Endothelial cell (in vitro differentiated cells): ENCODE results near the gene RPL7A. TPM values are rescaled to one million over a fixed set of nuclear protein-coding genes. Genes with fewer than 3 reads are reported as not detected.
A peak's percentile ranks its signal among the peaks of the same experiment; 100 is the strongest.
"Not testable (repeated sequence)": the region's sequence is repeated elsewhere in the genome, so short reads cannot be mapped to it uniquely, and the experiment has no call there.

Experiments used
- DNase-seq: peaks from one replicate; pipeline ENCODE4 v3.0.0; 2021; ENCODE audit warnings: low spot score
- H3K27ac Mint-ChIP-seq: one replicate; pipeline ENCODE4 v1.8.0; 2021; ENCODE audit warnings: mixed read lengths, inconsistent platforms; ENCODE audit not compliant: unreplicated experiment
- H3K27me3 Mint-ChIP-seq: one replicate; pipeline ENCODE4 v1.8.0; 2021; ENCODE audit warnings: mild to moderate bottlenecking, moderate library complexity, mixed read lengths, inconsistent platforms; ENCODE audit not compliant: unreplicated experiment
- H3K36me3 Mint-ChIP-seq: one replicate; pipeline ENCODE4 v1.8.0; 2021; ENCODE audit warnings: mild to moderate bottlenecking, low read depth, mixed read lengths, inconsistent platforms; ENCODE audit not compliant: unreplicated experiment
- H3K4me1 Mint-ChIP-seq: one replicate; pipeline ENCODE4 v1.8.0; 2021; ENCODE audit warnings: mild to moderate bottlenecking, mixed read lengths, inconsistent platforms; ENCODE audit not compliant: unreplicated experiment
- H3K4me3 Mint-ChIP-seq: one replicate; pipeline ENCODE4 v1.8.0; 2021; ENCODE audit warnings: mild to moderate bottlenecking, mixed read lengths, inconsistent platforms; ENCODE audit not compliant: unreplicated experiment
- H3K9me3 Mint-ChIP-seq: one replicate; pipeline ENCODE4 v1.8.0; 2021; ENCODE audit warnings: mixed read lengths, inconsistent platforms; ENCODE audit not compliant: unreplicated experiment
- long read RNA-seq: library from polyadenylated mRNA; unstranded; transcript quantifications from one replicate; pipeline ENCODE4 v2.0.0, GENCODE V29; 2020; ENCODE audit not compliant: unreplicated experiment
- total RNA-seq: library from RNA; stranded (reverse); fragmentation: NEBNext Ultra II Directional; extraction: Animal tissue kit (Norgen Biotek cat#: 25700); gene quantifications from one replicate; pipeline ENCODE4 v1.2.1, GENCODE V29; 2021; ENCODE audit not compliant: unreplicated experiment
- TF ChIP-seq, protein P1 (sequence below): fragments of 200-600 bp; sonication (generic); IDR thresholded peaks from one replicate; pipeline ENCODE4 v1.5.0; 2021; ENCODE audit warnings: antibody characterized with exemption; ENCODE audit not compliant: unreplicated experiment

Gene RPL7A
- 2,006 TPM for total RNA-seq
- long read RNA-seq, transcript RPL7A-202 (8 exons, 891 nt) = major isoform, 537 of 1,213 reads
- long read RNA-seq, partial matches to known transcripts = 661 of 1,213 reads
- long read RNA-seq, other reads (novel, unspliced or antisense) = 12 of 1,213 reads

DNA sequence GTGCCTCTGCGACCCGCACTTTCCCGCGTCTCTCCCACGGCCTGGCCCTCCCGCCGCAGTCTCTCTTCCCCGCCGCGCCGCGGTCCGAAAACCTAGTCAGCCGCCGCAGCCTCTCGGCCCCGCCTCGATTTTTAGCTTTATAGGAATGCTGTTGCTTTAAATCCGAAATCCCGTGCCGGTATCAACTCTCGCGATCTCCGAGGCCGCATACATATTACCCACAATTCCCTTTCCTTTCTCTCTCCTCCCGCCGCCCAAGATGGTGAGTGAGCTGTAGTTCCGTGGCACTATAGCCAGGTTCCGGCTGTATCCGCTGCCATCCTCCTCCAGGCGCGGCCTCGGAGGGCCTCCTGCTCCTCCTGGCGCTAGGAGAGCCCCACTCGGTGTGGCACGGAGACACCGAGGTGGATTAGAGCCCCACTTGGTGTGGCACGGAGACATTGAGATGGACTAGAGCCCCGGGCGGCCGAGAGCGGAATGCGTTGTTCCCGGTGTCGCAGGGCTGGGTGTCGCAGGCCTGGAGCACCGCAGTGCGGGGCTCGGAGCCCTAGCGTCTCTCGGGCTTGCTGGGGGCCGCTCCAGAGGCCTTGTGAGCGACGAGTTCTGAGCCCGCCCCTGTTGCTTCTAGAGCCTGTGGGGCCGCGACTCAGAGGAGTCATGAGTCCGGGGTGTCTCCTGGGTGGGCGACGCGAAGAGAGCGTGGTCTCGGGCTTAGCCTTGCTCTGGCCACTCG, at the start of gene RPL7A, which contains the start of gene MED22:
Gene RPL7A, plus strand, starts transcription at position 234 of the 733 bp plus-strand sequence. Its CDS starts 26 bp downstream, at position 260.
Gene MED22, minus strand, starts transcription at position 147 of the 733 bp plus-strand sequence. CDS start 1,469 bp downstream, outside the sequence.
- Mint-ChIP-seq H3K4me3 (peak within 1 kb of the TSS; percentile 99), H3K27me3 (peaks cover 15% of the 10 kb centered on the region), H3K9me3 (no peaks in the 10 kb centered on the region), H3K36me3 (peaks cover 39% of the 10 kb centered on the region), H3K27ac (peak within 1 kb of the TSS; percentile 97), H3K4me1 (peaks cover 22% of the 10 kb centered on the region)
- peak; percentile 85 for DNase-seq
- TF ChIP-seq, protein P1, sequence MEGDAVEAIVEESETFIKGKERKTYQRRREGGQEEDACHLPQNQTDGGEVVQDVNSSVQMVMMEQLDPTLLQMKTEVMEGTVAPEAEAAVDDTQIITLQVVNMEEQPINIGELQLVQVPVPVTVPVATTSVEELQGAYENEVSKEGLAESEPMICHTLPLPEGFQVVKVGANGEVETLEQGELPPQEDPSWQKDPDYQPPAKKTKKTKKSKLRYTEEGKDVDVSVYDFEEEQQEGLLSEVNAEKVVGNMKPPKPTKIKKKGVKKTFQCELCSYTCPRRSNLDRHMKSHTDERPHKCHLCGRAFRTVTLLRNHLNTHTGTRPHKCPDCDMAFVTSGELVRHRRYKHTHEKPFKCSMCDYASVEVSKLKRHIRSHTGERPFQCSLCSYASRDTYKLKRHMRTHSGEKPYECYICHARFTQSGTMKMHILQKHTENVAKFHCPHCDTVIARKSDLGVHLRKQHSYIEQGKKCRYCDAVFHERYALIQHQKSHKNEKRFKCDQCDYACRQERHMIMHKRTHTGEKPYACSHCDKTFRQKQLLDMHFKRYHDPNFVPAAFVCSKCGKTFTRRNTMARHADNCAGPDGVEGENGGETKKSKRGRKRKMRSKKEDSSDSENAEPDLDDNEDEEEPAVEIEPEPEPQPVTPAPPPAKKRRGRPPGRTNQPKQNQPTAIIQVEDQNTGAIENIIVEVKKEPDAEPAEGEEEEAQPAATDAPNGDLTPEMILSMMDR = no peak

DNA sequence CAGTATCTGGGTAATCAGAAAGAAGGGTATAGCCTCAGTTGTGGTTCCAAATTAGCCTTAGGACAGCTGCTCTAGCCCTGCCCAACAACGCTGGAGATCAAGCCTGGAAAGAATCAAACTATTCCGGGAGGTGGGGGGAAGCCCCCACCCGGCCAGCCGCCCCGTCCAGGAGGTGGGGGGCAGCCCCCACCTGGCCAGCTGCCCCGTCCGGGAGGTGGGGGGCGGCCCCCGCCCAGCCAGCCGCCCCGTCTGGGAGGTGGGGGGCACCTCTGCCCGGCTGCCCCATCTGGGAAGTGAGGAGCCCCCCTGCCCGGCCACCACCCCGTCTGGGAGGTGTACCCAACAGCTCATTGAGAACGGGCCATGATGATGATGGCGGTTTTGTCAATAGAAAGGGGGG, 48.0 kb upstream of the RPL7A start:
- not testable (repeated sequence) for H3K4me3 Mint-ChIP-seq, H3K4me1 Mint-ChIP-seq, H3K27ac Mint-ChIP-seq, DNase-seq, H3K36me3 Mint-ChIP-seq, H3K27me3 Mint-ChIP-seq, H3K9me3 Mint-ChIP-seq

DNA sequence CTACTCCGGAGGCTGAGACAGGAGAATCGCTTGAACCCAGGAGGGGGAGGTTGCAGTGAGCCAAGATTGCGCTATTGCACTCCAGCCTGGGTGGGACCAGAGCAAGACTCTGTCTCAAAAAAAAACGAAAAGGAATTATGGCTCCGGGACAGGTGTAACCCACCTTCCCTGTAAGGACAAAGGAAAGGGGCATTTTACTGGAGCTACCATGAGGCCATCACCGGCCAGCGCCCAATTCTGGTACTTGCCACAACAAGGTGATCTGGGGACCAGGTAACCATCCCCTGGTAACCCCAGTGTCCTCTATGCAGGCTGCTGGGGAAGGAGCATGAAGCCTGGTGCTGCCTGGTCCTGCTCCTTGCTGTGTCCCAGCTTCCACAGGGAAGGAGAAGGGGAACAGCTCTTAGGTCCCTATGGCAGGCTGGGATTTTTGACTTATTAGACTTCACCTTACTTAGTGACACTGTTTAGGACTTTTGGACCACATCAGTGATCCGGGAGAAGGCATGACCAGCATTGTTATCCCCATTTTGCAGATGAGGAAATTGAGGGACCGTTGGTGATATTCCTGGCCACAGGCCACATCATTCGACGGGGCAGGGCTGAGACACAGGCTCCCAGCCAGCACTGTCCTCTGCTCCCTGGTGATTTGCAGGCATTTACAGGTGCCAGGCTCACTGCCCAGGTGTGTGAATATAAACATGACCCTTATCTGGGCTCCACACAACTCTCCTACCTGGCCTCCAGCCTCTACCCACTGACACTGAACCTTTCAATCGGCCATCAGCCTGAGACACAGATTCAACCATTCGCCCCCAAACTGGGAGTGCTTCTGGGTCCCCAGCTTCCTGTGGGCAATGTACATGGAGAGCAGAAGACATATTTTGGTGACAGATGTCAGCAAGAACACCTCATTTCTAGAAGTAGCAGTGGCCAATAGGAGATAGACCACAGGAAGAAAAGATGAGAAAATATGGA, 46.5 kb upstream of the RPL7A start:
- no peak for DNase-seq
- no peak overlapping the region for H3K4me3 Mint-ChIP-seq
- TF ChIP-seq, protein P1 = no peak
- H3K27me3 Mint-ChIP-seq = peaks cover 1% of the 10 kb centered on the region
- H3K27ac Mint-ChIP-seq = no peak overlapping the region
- H3K4me1 Mint-ChIP-seq = no peaks in the 10 kb centered on the region
- H3K9me3 Mint-ChIP-seq = no peaks in the 10 kb centered on the region
- no peaks in the 10 kb centered on the region for H3K36me3 Mint-ChIP-seq

DNA sequence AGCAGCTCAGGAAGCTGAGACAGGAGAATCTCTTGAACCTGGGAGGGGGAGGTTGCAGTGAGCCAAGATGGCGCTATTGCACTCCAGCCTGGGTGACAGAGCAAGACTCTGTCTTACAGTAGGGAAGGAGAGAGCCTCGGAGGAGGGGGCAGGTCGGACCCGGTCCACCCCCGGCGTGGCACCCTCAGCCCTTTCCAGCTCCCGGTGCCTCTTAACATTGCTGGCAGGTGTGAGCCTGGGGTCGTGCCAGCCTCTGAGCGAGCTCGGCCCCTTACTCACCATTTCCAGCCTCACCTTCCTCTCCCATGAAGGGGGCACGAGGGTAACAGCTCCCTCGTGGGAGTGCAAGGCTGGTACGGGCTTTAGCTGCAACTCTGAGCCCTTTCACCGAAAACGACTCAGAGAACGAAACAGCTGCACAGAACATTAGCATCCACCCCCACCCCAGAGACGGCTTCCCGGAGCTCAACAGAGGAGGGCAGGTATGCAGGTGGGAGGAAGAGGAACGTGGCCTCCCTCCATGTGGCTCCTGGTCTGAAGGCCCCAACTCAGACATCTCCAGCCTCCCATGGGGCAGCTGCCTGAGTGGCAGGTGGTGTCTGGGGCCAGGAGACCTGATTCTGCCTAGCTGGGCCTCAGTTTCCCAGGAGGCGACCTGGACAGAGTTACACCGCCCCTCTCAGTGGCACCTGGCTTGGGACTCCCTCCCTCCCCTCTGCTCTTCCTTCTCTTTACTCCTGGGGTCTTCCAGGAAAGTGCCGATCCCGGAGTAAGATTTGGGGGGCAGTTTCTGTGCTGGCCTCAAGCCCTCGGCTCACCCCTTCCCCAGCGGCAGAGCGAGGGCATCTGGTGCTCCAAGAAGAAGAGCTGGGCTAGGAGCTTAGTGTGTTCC, 44.5 kb upstream of the RPL7A start:
- Mint-ChIP-seq H3K9me3 (no peaks in the 10 kb centered on the region), H3K4me1 (no peaks in the 10 kb centered on the region), H3K27ac (no peak overlapping the region)

More for the DNA sequence above, 44.5 kb upstream of the RPL7A start:
- no peaks in the 10 kb centered on the region for H3K36me3 Mint-ChIP-seq
- no peak overlapping the region for H3K4me3 Mint-ChIP-seq
- TF ChIP-seq, protein P1 = no peak
- peaks cover 3% of the 10 kb centered on the region for H3K27me3 Mint-ChIP-seq
- DNase-seq = no peak
